GM10847 (cell line): Measurements from ENCODE around the gene CREB3.
A peak's percentile ranks its signal among the peaks of the same experiment; 100 is the strongest.

ENCODE experiments used
- POLR2A ChIP-seq: IDR thresholded peaks from 2 replicates; pipeline ENCODE4 v1.6.1; 2011; ENCODE audit not compliant: insufficient read length; ENCODE audit errors: extremely low read depth

Gene CREB3

GRCh38 chr9:35732185-35732799 lies at the start of gene CREB3, which contains the start of gene TLN1:
Gene CREB3, plus strand, starts transcription at chr9:35732666. Its CDS starts 107 bp downstream, at chr9:35732773.
Gene TLN1, minus strand, starts transcription at chr9:35732195. Its CDS starts 6,501 bp downstream, at chr9:35725694.
- peak; percentile 81 for TF ChIP-seq POLR2A

- no peak for TF ChIP-seq POLR2A
Observed at GRCh38 chr9:35683323-35683722, 49.1 kb upstream of the CREB3 start.

GRCh38 chr9:35684921-35685320 lies 47.5 kb upstream of the CREB3 start:
- TF ChIP-seq POLR2A: no peak

- no peak for TF ChIP-seq POLR2A
Observed at GRCh38 chr9:35685506-35685905, 47.0 kb upstream of the CREB3 start.

GRCh38 chr9:35686222-35687203 lies 46.0 kb upstream of the CREB3 start:
- no peak for TF ChIP-seq POLR2A

- no peak for TF ChIP-seq POLR2A
Observed at GRCh38 chr9:35687306-35687705, 45.2 kb upstream of the CREB3 start.

- TF ChIP-seq POLR2A: no peak
Observed at GRCh38 chr9:35687972-35688557, 44.4 kb upstream of the CREB3 start.

GRCh38 chr9:35688558-35689541 lies 43.6 kb upstream of the CREB3 start:
- TF ChIP-seq POLR2A: no peak

GRCh38 chr9:35689542-35690293 lies 42.7 kb upstream of the CREB3 start, which contains the start of gene TPM2:
Gene TPM2, minus strand, starts transcription at chr9:35689925. Its CDS starts 108 bp downstream, at chr9:35689817.
- TF ChIP-seq POLR2A: no peak

- TF ChIP-seq POLR2A: no peak
Observed at GRCh38 chr9:35690294-35690613, 42.2 kb upstream of the CREB3 start.

GRCh38 chr9:35690614-35691333 lies 41.7 kb upstream of the CREB3 start:
- no peak for TF ChIP-seq POLR2A

GRCh38 chr9:35691334-35691650 lies 41.2 kb upstream of the CREB3 start:
- TF ChIP-seq POLR2A: no peak

- TF ChIP-seq POLR2A: no peak
Observed at GRCh38 chr9:35691757-35692301, 40.6 kb upstream of the CREB3 start.
